ENCODE measurements around the gene FAM163A. TPM values are rescaled to one million over a fixed set of nuclear protein-coding genes. Genes with fewer than 3 reads are reported as not detected.
A peak's percentile ranks its signal among the peaks of the same experiment; 100 is the strongest.

The FAM163A gene
- total and polyA plus RNA-seq, 3 donors from 2014 or later: 3.5 to 6.6 (median 6.0) TPM

- Histone ChIP-seq H3K27ac (peak overlapping the region; percentile 72 to 74), H3K27me3 (no peaks in the 10 kb centered on the region), H3K4me1 (peaks cover 34% of the 10 kb centered on the region), H3K4me3 (no peak overlapping the region), H3K9me3 (no peaks in the 10 kb centered on the region), H3K36me3 (ENCODE audit: low read depth, missing control alignments) (no peaks in the 10 kb centered on the region)
- intact Hi-C loops (cut with DNase I; ENCODE audit: low total_unique reads): no loop called here
- peak; percentile 12 for DNase-seq
- no peak for TF ChIP-seq POLR2A (IDR thresholded peaks at IDR 0.05)
- no peak for TF ChIP-seq CTCF (IDR thresholded peaks at IDR 0.05)
- WGBS, 2 donors: 71 to 87% methylated on average over 5 to 6 of the region's 6 CpGs
Measured at GRCh38 chr1:179824265-179824664, 81.2 kb downstream of the FAM163A start.

- peak; percentile 56 for DNase-seq
- no peaks in the 10 kb centered on the region for H3K36me3 ChIP-seq (ENCODE audit: low read depth, missing control alignments)
- H3K4me1 ChIP-seq: peaks cover 31% of the 10 kb centered on the region
- H3K9me3 ChIP-seq: no peaks in the 10 kb centered on the region
- H3K4me3 ChIP-seq: no peak overlapping the region
- H3K27me3 ChIP-seq: no peaks in the 10 kb centered on the region
- 40 to 51% methylated on average over 8 of the region's 8 CpGs for WGBS, 2 donors
- H3K27ac ChIP-seq: peak overlapping the region; percentile 72 to 74
- TF ChIP-seq POLR2A (IDR thresholded peaks at IDR 0.05): no peak
- no peak for TF ChIP-seq CTCF (IDR thresholded peaks at IDR 0.05)
- intact Hi-C loops (cut with DNase I; ENCODE audit: low total_unique reads): no loop called here
Measured at GRCh38 chr1:179825206-179825605, 82.1 kb downstream of the FAM163A start.

DNA sequence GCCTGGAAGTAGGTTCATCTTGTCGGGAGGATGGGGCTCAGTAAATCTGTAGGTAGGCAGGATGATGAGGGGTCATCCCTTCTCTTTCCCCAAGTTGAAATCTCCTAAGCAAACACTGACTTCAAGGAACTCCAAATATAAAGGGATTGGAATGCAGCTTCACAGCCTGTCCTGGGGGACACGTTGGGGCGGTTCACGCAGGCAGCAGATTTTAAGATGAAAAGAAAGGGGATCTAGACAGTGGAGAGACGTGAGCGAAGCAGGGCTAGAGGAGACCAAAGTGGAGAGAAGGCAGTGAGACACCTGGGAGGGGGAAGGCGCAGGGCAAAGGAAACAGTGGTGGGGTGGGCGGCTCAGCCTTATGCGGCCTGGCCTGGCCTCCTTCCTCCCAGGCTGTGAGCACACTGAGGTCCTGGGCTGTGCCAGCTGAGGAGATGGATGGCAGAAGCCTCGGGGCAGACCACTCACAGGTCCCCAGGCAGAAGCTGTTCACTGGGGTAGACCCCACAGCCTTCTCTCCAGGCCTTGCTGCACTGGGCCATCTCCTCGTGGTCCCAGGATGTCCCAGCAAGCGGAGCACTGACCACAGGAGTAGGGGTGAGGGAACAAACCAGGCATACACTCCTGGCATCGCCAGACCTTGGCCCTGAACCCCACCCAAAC is 82.8 kb downstream of the FAM163A start:
- no peak overlapping the region for H3K4me3 ChIP-seq
- peak overlapping the region; percentile 72 to 74 for H3K27ac ChIP-seq
- intact Hi-C loops (cut with DNase I; ENCODE audit: low total_unique reads): no loop called here
- TF ChIP-seq CTCF (IDR thresholded peaks at IDR 0.05) (no peak), POLR2A (IDR thresholded peaks at IDR 0.05) (no peak)
- no peak for DNase-seq
- no peaks in the 10 kb centered on the region for H3K9me3 ChIP-seq
- H3K4me1 ChIP-seq: peaks cover 36% of the 10 kb centered on the region
- WGBS, 2 donors: 72 to 79% methylated on average over 11 to 13 of the region's 13 CpGs
- no peaks in the 10 kb centered on the region for H3K27me3 ChIP-seq
- no peaks in the 10 kb centered on the region for H3K36me3 ChIP-seq (ENCODE audit: low read depth, missing control alignments)

GRCh38 chr1:179826626-179827280 is 83.7 kb downstream of the FAM163A start:
- Histone ChIP-seq H3K27me3 (no peaks in the 10 kb centered on the region), H3K4me3 (no peak overlapping the region), H3K36me3 (ENCODE audit: low read depth, missing control alignments) (no peaks in the 10 kb centered on the region), H3K9me3 (no peaks in the 10 kb centered on the region), H3K27ac (peak overlapping the region in 1 of 2 donors; percentile 72), H3K4me1 (peaks cover 40% of the 10 kb centered on the region)
- TF ChIP-seq POLR2A (IDR thresholded peaks at IDR 0.05): no peak
- no peak for TF ChIP-seq CTCF (IDR thresholded peaks at IDR 0.05)
- DNase-seq: no peak
- intact Hi-C loops (cut with DNase I; ENCODE audit: low total_unique reads): no loop called here
- 62 to 65% methylated on average over 7 of the region's 7 CpGs for WGBS, 2 donors

Data from testis (tissue), 3 donors.